CD14-positive monocyte (primary cell): ENCODE measurements around the gene RAD51D. TPM values are rescaled to one million over a fixed set of nuclear protein-coding genes. Genes with fewer than 3 reads are reported as not detected.
"Not testable (repeated sequence)": the region's sequence is repeated elsewhere in the genome, so short reads cannot be mapped to it uniquely, and the experiment has no call there.

Experiments used
- DNase-seq, 3 donors: peaks; one replicate each; pipeline ENCODE4 v3.0.0-alpha.2; 2011 to 2022
- H2AFZ ChIP-seq: 2 replicates; pipeline ENCODE4 v1.6.0; 2012; ENCODE audit warnings: mild to moderate bottlenecking, low read depth, low read length, inconsistent platforms; ENCODE audit not compliant: insufficient read depth, poor library complexity, severe bottlenecking
- H3K27ac ChIP-seq, 2 donors: 1 replicate in 1 of 2; 2 replicates in 1 of 2; pipeline ENCODE4 v1.5.1; 2012 to 2013; ENCODE audit warnings: low read length in 2 of 2, control low read depth in 1 of 2, inconsistent platforms in 1 of 2, low read depth in 1 of 2, mild to moderate bottlenecking in 1 of 2
- H3K27me3 ChIP-seq, 2 donors: one replicate each; pipeline versions ENCODE4 v1.6.0 to v1.6.1; 2011 to 2013; ENCODE audit warnings: low read length in 2 of 2; ENCODE audit not compliant: control insufficient read depth in 2 of 2, insufficient read depth in 2 of 2
- H3K36me3 ChIP-seq, 2 donors: replicated peaks in 1 of 2; 1 replicate in 1 of 2; 2 replicates in 1 of 2; pipeline versions ENCODE4 v1.5.1 to v1.6.1; 2012 to 2013; ENCODE audit warnings: low read length in 2 of 2, control low read depth in 1 of 2, inconsistent platforms in 1 of 2, mild to moderate bottlenecking in 1 of 2; ENCODE audit not compliant: insufficient read depth in 2 of 2, control insufficient read depth in 1 of 2
- H3K4me1 ChIP-seq, 2 donors: 1 replicate in 1 of 2; 2 replicates in 1 of 2; pipeline versions ENCODE4 v1.5.1 to v1.6.1; 2012 to 2013; ENCODE audit warnings: low read length in 2 of 2, control low read depth in 1 of 2, inconsistent platforms in 1 of 2, mild to moderate bottlenecking in 1 of 2, moderate library complexity in 1 of 2; ENCODE audit not compliant: insufficient read depth in 2 of 2, control insufficient read depth in 1 of 2
- H3K4me2 ChIP-seq: replicated peaks from 2 replicates; pipeline ENCODE3; 2012; ENCODE audit warnings: low read length, moderate library complexity, mild to moderate bottlenecking; ENCODE audit not compliant: poor library complexity, severe bottlenecking; ENCODE audit errors: extremely low read depth
- H3K4me3 ChIP-seq, 3 experiments: fragments of 200-600 bp in 1 of 3; sonication (generic) in 1 of 3; replicated peaks in 1 of 3; 1 replicate in 2 of 3; 2 replicates in 1 of 3; pipeline ENCODE4 v1.5.1; 2011 to 2013; ENCODE audit warnings: low read length in 3 of 3, mild to moderate bottlenecking in 3 of 3, control low read depth in 2 of 3, low read depth in 2 of 3, inconsistent platforms in 1 of 3, moderate library complexity in 1 of 3
- H3K79me2 ChIP-seq: 2 replicates; pipeline ENCODE4 v1.6.0; 2012; ENCODE audit warnings: mild to moderate bottlenecking, control low read depth, inconsistent platforms, low read length, moderate library complexity; ENCODE audit not compliant: insufficient read depth
- H3K9ac ChIP-seq: 2 replicates; pipeline ENCODE4 v1.6.0; 2017; ENCODE audit warnings: low read length, mild to moderate bottlenecking; ENCODE audit not compliant: insufficient read depth, poor library complexity, severe bottlenecking
- H3K9me3 ChIP-seq, 2 donors: replicated peaks in 1 of 2; 1 replicate in 1 of 2; 2 replicates in 1 of 2; pipeline versions ENCODE4 v1.5.1 to v1.6.1; 2012 to 2013; ENCODE audit warnings: low read length in 2 of 2, control low read depth in 1 of 2; ENCODE audit not compliant: control insufficient read depth in 1 of 2, insufficient read depth in 1 of 2
- H4K20me1 ChIP-seq: 2 replicates; pipeline ENCODE4 v1.6.0; 2012; ENCODE audit warnings: mild to moderate bottlenecking, low read length, control low read depth, moderate library complexity; ENCODE audit not compliant: insufficient read depth
- H3K27ac Mint-ChIP-seq, 7 donors: one replicate each; pipeline ENCODE4 v1.8.0; 2020; ENCODE audit warnings: mild to moderate bottlenecking in 7 of 7, mixed read lengths in 7 of 7, moderate library complexity in 6 of 7, inconsistent platforms in 2 of 7
- H3K27me3 Mint-ChIP-seq, 3 donors: one replicate each; pipeline ENCODE4 v1.8.0; 2021 to 2022; ENCODE audit warnings: low read depth in 3 of 3, mild to moderate bottlenecking in 3 of 3, mixed read lengths in 3 of 3, moderate library complexity in 3 of 3, inconsistent platforms in 1 of 3
- H3K36me3 Mint-ChIP-seq, 2 donors: one replicate each; pipeline ENCODE4 v1.8.0; 2020; ENCODE audit warnings: mixed read lengths in 2 of 2, inconsistent platforms in 1 of 2, mild to moderate bottlenecking in 1 of 2
- H3K4me1 Mint-ChIP-seq: one replicate; pipeline ENCODE4 v1.8.0; 2020; ENCODE audit warnings: mild to moderate bottlenecking, mixed read lengths
- H3K4me3 Mint-ChIP-seq, 2 donors: one replicate each; pipeline ENCODE4 v1.8.0; 2020; ENCODE audit warnings: mild to moderate bottlenecking in 2 of 2, mixed read lengths in 2 of 2, moderate library complexity in 1 of 2
- H3K9me3 Mint-ChIP-seq, 7 donors: one replicate each; pipeline ENCODE4 v1.8.0; 2020 to 2022; ENCODE audit warnings: mixed read lengths in 7 of 7, mild to moderate bottlenecking in 6 of 7, moderate library complexity in 6 of 7, inconsistent platforms in 2 of 7
- CTCF ChIP-seq: fragments of 200-600 bp; IDR thresholded peaks from one replicate; pipeline ENCODE4 v1.8.0; 2022; ENCODE audit warnings: antibody characterized with exemption, mild to moderate bottlenecking
- WGBS: methylation state at CpG from one replicate; pipeline ENCODE4 v1.1.5; 2013; ENCODE audit warnings: missing lambda C conversion rate; ENCODE audit not compliant: insufficient coverage; 5-methylcytosine and 5-hydroxymethylcytosine counted together
- intact Hi-C, 2 donors: fragments of 100-400 bp; cut with micrococcal nuclease; formaldehyde crosslinking; loops; one replicate each; pipeline versions ENCODE4 v1.15.0 to v1.15.1; 2023
- polyA plus RNA-seq, 3 donors: library from polyadenylated mRNA; depleted of rRNA in 1 of 3; unstranded in 2 of 3; stranded (reverse) in 1 of 3; fragments of 300-500 nt in 2 of 3; fragments of >200 nt in 1 of 3; fragmentation: Illumina TruSeq in 2 of 3; gene quantifications; 1 replicate in 2 of 3; 2 replicates in 1 of 3; pipeline ENCODE4 v1.2.3, GENCODE V29; 2012 to 2021

Gene RAD51D
- polyA plus RNA-seq, 3 donors, result 4.4 to 6.9 (median 5.8) TPM

GRCh38 chr17:35152421-35153140 is 32.9 kb upstream of the RAD51D start:
- Histone ChIP-seq H3K4me3 (no peak overlapping the region), H3K79me2 (no peaks in the 10 kb centered on the region), H3K4me1 (no peaks in the 10 kb centered on the region), H3K36me3 (no peaks in the 10 kb centered on the region), H3K9me3 (no peaks in the 10 kb centered on the region), H4K20me1 (no peaks in the 10 kb centered on the region), H2AFZ (no peak overlapping the region), H3K4me2 (no peak overlapping the region), H3K9ac (no peak overlapping the region), H3K27ac (no peak overlapping the region), H3K27me3 (no peaks in the 10 kb centered on the region)
- intact Hi-C loops, result no loop called here
- no peak overlapping the region for H3K27ac Mint-ChIP-seq
- DNase-seq, result no peak
- no peak for TF ChIP-seq CTCF
- H3K36me3 Mint-ChIP-seq, result no peaks in the 10 kb centered on the region
- no peaks in the 10 kb centered on the region for H3K4me1 Mint-ChIP-seq
- peaks cover 5 to 10% (median 9%) of the 10 kb centered on the region in 3 donors for H3K27me3 Mint-ChIP-seq
- WGBS, result 96% methylated on average over 6 of the region's 13 CpGs
- H3K4me3 Mint-ChIP-seq, result peak overlapping the region in 1 of 2 donors; percentile 39
- H3K9me3 Mint-ChIP-seq, result peaks cover 0 to 3% (median 0%) of the 10 kb centered on the region in 7 donors

DNA sequence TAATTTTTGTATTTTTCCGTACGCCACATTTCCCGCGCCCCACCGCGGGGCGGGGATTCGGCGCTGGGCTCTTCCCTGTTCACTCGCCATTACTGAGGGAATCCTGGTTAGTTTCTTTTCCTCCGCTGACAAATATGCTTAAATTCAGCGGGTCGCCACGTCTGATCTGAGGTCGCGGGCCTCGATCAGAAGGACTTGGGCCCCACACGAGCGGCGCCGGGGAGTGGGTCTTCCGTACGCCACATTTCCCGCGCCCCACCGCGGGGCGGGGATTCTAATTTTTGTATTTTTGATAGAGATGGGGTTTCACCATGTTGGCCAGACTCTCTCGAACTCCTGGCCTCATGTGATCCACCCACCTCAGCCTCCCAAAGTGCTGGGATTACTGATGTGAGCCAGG is 31.4 kb upstream of the RAD51D start:
- H3K36me3 ChIP-seq, H3K4me1 ChIP-seq, DNase-seq, H3K9ac ChIP-seq, H3K27ac ChIP-seq, H4K20me1 ChIP-seq, H3K4me3 Mint-ChIP-seq, H3K9me3 Mint-ChIP-seq, H3K4me3 ChIP-seq, intact Hi-C loops, H3K9me3 ChIP-seq, H3K4me2 ChIP-seq, H3K4me1 Mint-ChIP-seq, H3K27me3 ChIP-seq, H2AFZ ChIP-seq, H3K36me3 Mint-ChIP-seq, H3K79me2 ChIP-seq: not testable (repeated sequence)
- Mint-ChIP-seq H3K27ac (peak overlapping the region in 1 of 7 donors; percentile 16), H3K27me3 (peaks cover 5 to 11% (median 9%) of the 10 kb centered on the region in 3 donors)
- WGBS, result 97% methylated on average over 28 of the region's 29 CpGs
